Measurements from ENCODE around the gene STK25.

GRCh38 chr2:241530571-241530970 is 22.2 kb upstream of the STK25 start:
- TF ChIP-seq CTCF (IDR thresholded peaks at IDR 0.05; ENCODE audit: insufficient read depth, low read length, poor library complexity, severe bottlenecking) (no peak), EZH2phosphoT487 (conservative IDR thresholded peaks at IDR 0.05; ENCODE audit: low read length) (no peak)
